ENCODE results near the gene CDCA3. TPM values are rescaled to one million over a fixed set of nuclear protein-coding genes. Genes with fewer than 3 reads are reported as not detected.

CDCA3 gene
- total and polyA plus RNA-seq, 2 of the 13 experiments (the other 11 are each of a cell fraction or from before 2014, with no cell fraction given), result 32.7 to 56.5 TPM

GRCh38 chr12:6851921-6852650 lies 1.0 kb upstream of the CDCA3 start, which contains the start of gene USP5 (continued):
- TF ChIP-seq GPBP1L1 (CRISPR knock-in tag; IDR thresholded peaks at IDR 0.05), result no peak
- peak; percentile 86 for TF ChIP-seq ZNF501 (CRISPR knock-in tag; IDR thresholded peaks at IDR 0.05)
- no peak for TF ChIP-seq ZNF660 (CRISPR knock-in tag; IDR thresholded peaks at IDR 0.05; ENCODE audit: borderline replicate concordance, low read depth)
- no peak for TF ChIP-seq MTA3 (CRISPR knock-in tag; IDR thresholded peaks at IDR 0.05)
- no peak; the same call in none of the 2 replicates for TF ChIP-seq E2F1 (CRISPR knock-in tag; IDR thresholded peaks at IDR 0.05)
- TF ChIP-seq SMARCE1 (IDR thresholded peaks at IDR 0.05; ENCODE audit: borderline replicate concordance), result no peak
- TF ChIP-seq ZNF207 (IDR thresholded peaks at IDR 0.05; ENCODE audit: borderline replicate concordance), result no peak
- peak; percentile 91 for TF ChIP-seq NFYB (CRISPR knock-in tag; IDR thresholded peaks at IDR 0.05)
- no peak; the same call in 1 of the 2 replicates for TF ChIP-seq CBX5 (CRISPR knock-in tag; IDR thresholded peaks at IDR 0.05; ENCODE audit: borderline replicate concordance)
- TF ChIP-seq ZNF782 (CRISPR knock-in tag; IDR thresholded peaks at IDR 0.05; ENCODE audit: borderline replicate concordance), result no peak; the same call in 1 of the 2 replicates
- TF ChIP-seq ZNF256 (CRISPR knock-in tag; conservative IDR thresholded peaks at IDR 0.05), result no peak
- peak; percentile 91 for TF ChIP-seq ZNF574 (CRISPR knock-in tag; IDR thresholded peaks at IDR 0.05)
- TF ChIP-seq MBD4 (IDR thresholded peaks at IDR 0.05; ENCODE audit: borderline replicate concordance, low read length), result no peak
- no peak; the same call in 1 of the 2 replicates for TF ChIP-seq ZNF224 (CRISPR knock-in tag; IDR thresholded peaks at IDR 0.05)
- no peak for TF ChIP-seq SRSF4 (IDR thresholded peaks at IDR 0.05; ENCODE audit: low read depth, low read length, poor library complexity, severe bottlenecking)
- TF ChIP-seq FOSL1 (CRISPR knock-in tag; IDR thresholded peaks at IDR 0.05; ENCODE audit: borderline replicate concordance), result no peak
- TF ChIP-seq MLXIP (CRISPR knock-in tag; IDR thresholded peaks at IDR 0.05; ENCODE audit: borderline replicate concordance), result no peak

Measured in HepG2 (cell line).